Suprapubic skin (tissue), 4 donors: ENCODE results near the gene FMNL1. TPM values are rescaled to one million over a fixed set of nuclear protein-coding genes. Genes with fewer than 3 reads are reported as not detected.
"Not testable (repeated sequence)": the region's sequence is repeated elsewhere in the genome, so short reads cannot be mapped to it uniquely, and the experiment has no call there.

Experiments
- DNase-seq, 2 donors: peaks; one replicate each; pipeline ENCODE4 v3.0.0-alpha.2; 2019; ENCODE audit warnings: low spot score in 2 of 2
- H3K27ac ChIP-seq: fragments of 200-600 bp; sonication (generic); one replicate; pipeline ENCODE4 v1.5.1; 2019
- H3K27me3 ChIP-seq: fragments of 200-600 bp; sonication (generic); one replicate; pipeline ENCODE4 v1.5.1; 2019
- H3K36me3 ChIP-seq: fragments of 200-600 bp; sonication (generic); one replicate; pipeline ENCODE4 v1.5.1; 2019
- H3K4me1 ChIP-seq: fragments of 200-600 bp; sonication (generic); one replicate; pipeline ENCODE4 v1.5.1; 2019
- H3K4me3 ChIP-seq: fragments of 200-600 bp; sonication (generic); one replicate; pipeline ENCODE4 v1.5.1; 2019; ENCODE audit warnings: mild to moderate bottlenecking
- H3K9me3 ChIP-seq: fragments of 200-600 bp; sonication (generic); one replicate; pipeline ENCODE4 v1.5.1; 2019
- EP300 ChIP-seq: sonication (generic); formaldehyde crosslinking; IDR thresholded peaks from one replicate; pipeline ENCODE4 v1.6.1; 2017; ENCODE audit warnings: antibody characterized with exemption
- POLR2A ChIP-seq, 2 donors: fragments of 450-650 bp; IDR thresholded peaks; one replicate each; pipeline ENCODE4 v1.6.1; 2017; ENCODE audit warnings: antibody characterized with exemption in 2 of 2, mild to moderate bottlenecking in 2 of 2, moderate library complexity in 2 of 2
- POLR2AphosphoS5 ChIP-seq, 3 donors: sonication (generic); formaldehyde crosslinking; IDR thresholded peaks; one replicate each; pipeline ENCODE4 v1.6.1; 2017; ENCODE audit warnings: antibody characterized with exemption in 3 of 3
- WGBS: methylation state at CpG from one replicate; pipeline ENCODE4 v1.1.5; 2018; 5-methylcytosine and 5-hydroxymethylcytosine counted together
- total RNA-seq, 4 donors: library from RNA; depleted of rRNA; stranded (reverse); fragments of >200 nt; gene quantifications; one replicate each; pipeline ENCODE4 v1.1.0, GENCODE V29; 2016
- TF ChIP-seq, protein P1 (sequence below), 2 donors: fragments of 200-600 bp in 1 of 2; fragments of 450-650 bp in 1 of 2; sonication (generic) in 1 of 2; IDR thresholded peaks; one replicate each; pipeline ENCODE4 v1.5.1; 2016 to 2019; ENCODE audit warnings: antibody characterized with exemption in 2 of 2, mild to moderate bottlenecking in 1 of 2, moderate library complexity in 1 of 2

FMNL1 gene
- total RNA-seq, 4 donors from 2014 or later = 5.9 to 14.6 (median 8.0) TPM

DNA sequence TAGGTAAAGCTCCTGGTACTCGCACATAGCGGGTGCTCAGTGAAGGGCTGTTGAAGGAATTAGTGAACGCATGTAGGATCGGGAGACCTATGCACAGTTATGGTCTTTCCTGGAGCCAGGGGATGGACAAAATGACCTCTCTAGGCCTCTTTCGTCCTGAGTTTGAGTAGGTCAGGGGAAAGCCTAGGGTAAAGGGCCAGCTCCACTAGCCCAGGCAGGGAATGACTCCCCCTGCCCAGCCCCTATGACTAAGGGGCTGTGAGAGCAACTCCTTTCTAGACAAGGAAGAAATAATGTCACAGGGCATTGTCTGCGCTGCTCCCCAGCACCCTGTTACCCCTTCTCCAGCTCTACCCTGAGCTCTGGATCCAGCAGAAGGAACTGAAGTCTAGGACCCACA is 24.6 kb upstream of the FMNL1 start:
- no peaks in the 10 kb centered on the region for H3K9me3 ChIP-seq
- H3K27ac ChIP-seq = no peak overlapping the region
- no peak overlapping the region for H3K4me3 ChIP-seq
- H3K4me1 ChIP-seq = peaks cover 24% of the 10 kb centered on the region
- WGBS = 80% methylated on average over 6 of the region's 6 CpGs
- TF ChIP-seq POLR2AphosphoS5 (IDR thresholded peaks at IDR 0.05) = no peak
- no peaks in the 10 kb centered on the region for H3K27me3 ChIP-seq
- no peaks in the 10 kb centered on the region for H3K36me3 ChIP-seq
- no peak for DNase-seq

DNA sequence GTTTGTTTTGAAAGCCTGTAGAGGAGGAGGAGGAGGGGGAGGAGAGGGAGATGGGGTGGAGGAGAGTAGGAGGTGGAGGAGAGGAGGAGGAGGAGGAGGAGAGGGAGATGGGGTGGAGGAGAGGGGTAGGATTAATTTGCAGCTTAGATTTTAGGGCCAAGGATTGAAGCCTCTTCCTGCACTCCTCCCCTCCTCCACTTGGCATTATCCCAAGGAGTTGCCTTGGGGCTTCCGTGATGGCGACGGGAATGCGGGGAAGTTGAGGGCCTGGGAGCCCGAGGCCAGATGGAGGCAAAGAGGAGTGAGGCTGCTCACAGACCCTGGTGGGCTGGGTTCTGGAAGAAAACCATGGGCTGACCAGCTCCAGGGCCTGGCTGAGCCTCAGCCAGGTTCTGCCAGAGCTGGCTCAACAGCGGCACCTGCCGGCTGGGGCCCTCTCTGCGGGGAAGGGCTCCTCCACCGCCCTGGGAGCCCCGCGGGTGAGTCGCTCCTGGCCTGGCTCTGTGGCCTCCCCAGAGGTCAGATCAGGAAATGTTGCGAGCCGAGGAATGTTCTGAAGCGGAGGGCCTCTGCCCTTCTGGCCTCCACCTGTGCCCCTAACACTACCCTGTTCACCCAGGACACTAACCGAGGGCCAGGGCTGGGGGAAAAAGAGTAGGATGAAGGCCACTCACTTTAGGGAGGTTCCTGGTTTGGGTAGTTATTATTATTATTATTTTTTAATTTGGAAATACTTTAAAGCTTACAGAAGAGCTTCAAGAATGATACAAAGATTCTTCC is 23.9 kb upstream of the FMNL1 start:
- peak overlapping the region; percentile 27 for H3K4me3 ChIP-seq
- no peak overlapping the region for H3K27ac ChIP-seq
- no peaks in the 10 kb centered on the region for H3K36me3 ChIP-seq
- peaks cover 24% of the 10 kb centered on the region for H3K4me1 ChIP-seq
- no peaks in the 10 kb centered on the region for H3K27me3 ChIP-seq
- H3K9me3 ChIP-seq = no peaks in the 10 kb centered on the region
- TF ChIP-seq POLR2AphosphoS5 (IDR thresholded peaks at IDR 0.05) (peak in 2 of 3 donors; percentile 68 to 72), POLR2A (IDR thresholded peaks at IDR 0.05) (no peak), EP300 (no peak)
- TF ChIP-seq, protein P1, sequence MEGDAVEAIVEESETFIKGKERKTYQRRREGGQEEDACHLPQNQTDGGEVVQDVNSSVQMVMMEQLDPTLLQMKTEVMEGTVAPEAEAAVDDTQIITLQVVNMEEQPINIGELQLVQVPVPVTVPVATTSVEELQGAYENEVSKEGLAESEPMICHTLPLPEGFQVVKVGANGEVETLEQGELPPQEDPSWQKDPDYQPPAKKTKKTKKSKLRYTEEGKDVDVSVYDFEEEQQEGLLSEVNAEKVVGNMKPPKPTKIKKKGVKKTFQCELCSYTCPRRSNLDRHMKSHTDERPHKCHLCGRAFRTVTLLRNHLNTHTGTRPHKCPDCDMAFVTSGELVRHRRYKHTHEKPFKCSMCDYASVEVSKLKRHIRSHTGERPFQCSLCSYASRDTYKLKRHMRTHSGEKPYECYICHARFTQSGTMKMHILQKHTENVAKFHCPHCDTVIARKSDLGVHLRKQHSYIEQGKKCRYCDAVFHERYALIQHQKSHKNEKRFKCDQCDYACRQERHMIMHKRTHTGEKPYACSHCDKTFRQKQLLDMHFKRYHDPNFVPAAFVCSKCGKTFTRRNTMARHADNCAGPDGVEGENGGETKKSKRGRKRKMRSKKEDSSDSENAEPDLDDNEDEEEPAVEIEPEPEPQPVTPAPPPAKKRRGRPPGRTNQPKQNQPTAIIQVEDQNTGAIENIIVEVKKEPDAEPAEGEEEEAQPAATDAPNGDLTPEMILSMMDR (IDR thresholded peaks at IDR 0.05) = peak; percentile 97 to 99
- peak; percentile 95 for DNase-seq
- 5% methylated on average over 16 of the region's 16 CpGs for WGBS

DNA sequence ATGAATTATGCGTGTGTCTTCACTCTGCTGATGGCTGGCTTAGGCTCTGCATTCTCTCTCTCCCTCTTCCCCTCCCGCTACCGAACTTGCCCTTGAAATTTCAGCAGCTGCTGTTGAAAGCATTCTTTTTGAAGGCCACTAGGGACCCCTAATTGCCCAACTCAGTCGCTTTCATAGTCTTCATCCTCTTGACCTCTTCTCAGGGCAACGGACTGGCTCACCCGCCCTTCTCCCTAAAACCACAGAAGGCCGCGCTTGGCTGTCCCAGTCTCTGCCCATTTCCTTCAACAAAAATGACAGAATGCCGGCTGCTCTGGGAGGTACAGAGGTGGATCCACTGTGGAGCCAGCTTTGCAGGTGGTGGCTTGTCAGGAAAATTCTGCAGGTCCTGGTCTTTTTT is 21.0 kb upstream of the FMNL1 start:
- Histone ChIP-seq H3K4me3 (no peak overlapping the region), H3K4me1 (peaks cover 24% of the 10 kb centered on the region), H3K9me3 (no peaks in the 10 kb centered on the region), H3K36me3 (no peaks in the 10 kb centered on the region), H3K27ac (no peak overlapping the region), H3K27me3 (no peaks in the 10 kb centered on the region)
- DNase-seq = peak in 1 of 2 donors; percentile 73
- WGBS = 36% methylated on average over 9 of the region's 9 CpGs
- no peak for TF ChIP-seq POLR2AphosphoS5 (IDR thresholded peaks at IDR 0.05)
- no peak for TF ChIP-seq POLR2A (IDR thresholded peaks at IDR 0.05)
- no peak for TF ChIP-seq EP300
- TF ChIP-seq, protein P1 (IDR thresholded peaks at IDR 0.05) = no peak

DNA sequence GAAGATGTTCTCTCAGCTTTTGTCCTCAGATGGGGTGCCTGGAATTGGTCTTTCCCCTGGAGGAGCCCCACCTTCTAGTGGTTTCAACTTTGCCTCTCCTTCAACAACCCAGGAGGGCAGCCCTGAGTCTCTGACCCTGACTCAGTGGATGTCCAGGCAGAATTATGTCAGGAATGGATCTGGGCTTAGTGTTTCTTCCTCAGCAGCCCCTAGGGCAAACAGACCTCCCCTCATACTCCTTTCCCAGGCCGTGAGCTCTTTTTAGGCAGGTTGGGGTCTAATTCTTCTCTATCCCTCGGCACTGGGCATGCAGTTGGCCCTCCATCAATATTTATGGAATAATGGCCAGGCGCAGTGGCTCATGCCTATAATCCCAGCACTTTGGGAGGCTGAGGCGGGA is 20.2 kb upstream of the FMNL1 start:
- Histone ChIP-seq H3K27ac (peak overlapping the region; percentile 14), H3K27me3 (no peaks in the 10 kb centered on the region), H3K36me3 (no peaks in the 10 kb centered on the region), H3K9me3 (no peaks in the 10 kb centered on the region), H3K4me3 (no peak overlapping the region), H3K4me1 (peaks cover 24% of the 10 kb centered on the region)
- TF ChIP-seq POLR2AphosphoS5 (IDR thresholded peaks at IDR 0.05) (no peak), POLR2A (IDR thresholded peaks at IDR 0.05) (no peak), EP300 (no peak)
- TF ChIP-seq, protein P1 (IDR thresholded peaks at IDR 0.05) = no peak
- 96% methylated on average over 4 of the region's 4 CpGs for WGBS
- no peak for DNase-seq

DNA sequence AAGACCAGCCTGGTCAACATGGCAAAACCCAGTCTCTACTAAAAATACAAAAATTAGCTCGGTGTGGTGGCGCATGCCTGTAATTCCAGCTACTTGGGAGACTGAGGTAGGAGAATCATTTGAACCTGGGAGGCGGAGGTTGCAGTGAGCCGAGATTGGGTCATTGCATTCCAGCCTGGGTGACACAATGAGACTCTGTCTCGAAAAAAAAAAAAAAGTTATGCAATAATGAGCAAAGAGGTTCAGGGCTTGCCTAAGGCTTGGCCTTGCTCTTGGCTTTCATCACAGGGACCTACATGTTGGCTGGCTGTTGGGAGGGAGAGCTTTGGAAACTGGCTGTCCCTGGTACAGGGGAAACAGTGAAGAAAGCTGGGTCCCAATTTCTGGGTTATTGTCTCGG is 19.8 kb upstream of the FMNL1 start:
- not testable (repeated sequence) for H3K27me3 ChIP-seq, H3K36me3 ChIP-seq, H3K4me3 ChIP-seq, H3K27ac ChIP-seq, H3K9me3 ChIP-seq
- peak in 1 of 2 donors; percentile 70 for DNase-seq
- TF ChIP-seq POLR2AphosphoS5 (IDR thresholded peaks at IDR 0.05) = peak in 2 of 3 donors; percentile 22 to 97
- 69% methylated on average over 6 of the region's 6 CpGs for WGBS
- peaks cover 24% of the 10 kb centered on the region for H3K4me1 ChIP-seq

DNA sequence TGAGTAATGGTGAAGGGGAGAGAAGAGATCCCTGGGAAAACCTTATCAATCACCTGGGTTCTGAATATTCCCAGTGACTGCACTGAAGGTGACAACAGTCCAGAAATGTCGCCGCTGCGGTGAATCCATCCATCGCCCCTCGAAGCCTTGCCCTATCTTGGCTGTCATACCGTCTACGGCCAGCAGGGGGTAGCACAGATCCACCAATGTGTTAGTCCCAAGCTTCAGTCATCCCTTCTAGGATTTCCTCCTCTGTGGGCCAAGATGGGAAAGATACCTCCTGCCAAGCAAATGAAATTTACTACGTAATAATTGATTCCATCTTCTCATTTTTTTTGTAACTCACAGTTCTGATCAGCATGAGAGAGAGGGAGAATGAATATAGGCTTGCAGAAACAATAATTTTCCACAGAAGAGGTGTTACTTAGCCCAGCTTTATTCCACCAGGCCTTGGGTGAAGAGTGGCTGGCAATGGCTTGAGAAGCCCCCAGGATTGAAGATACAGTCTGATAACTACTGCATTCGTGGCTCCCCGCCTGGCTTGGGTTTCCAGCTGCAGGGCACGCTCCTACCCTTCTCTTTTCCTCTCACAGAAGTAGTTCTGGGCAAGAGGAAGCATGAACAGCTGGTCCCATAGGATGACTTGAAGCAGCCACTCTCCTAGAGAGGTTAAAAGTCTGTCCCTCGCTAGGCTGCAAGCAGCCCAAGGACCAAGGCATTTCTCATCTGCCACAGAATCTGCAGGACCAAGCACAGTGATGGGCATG is 2.6 kb upstream of the FMNL1 start:
- H3K4me1 ChIP-seq = peaks cover 47% of the 10 kb centered on the region
- H3K27ac ChIP-seq = no peak overlapping the region
- TF ChIP-seq POLR2AphosphoS5 (IDR thresholded peaks at IDR 0.05) (peak in 1 of 3 donors; percentile 62), EP300 (no peak)
- TF ChIP-seq, protein P1 (IDR thresholded peaks at IDR 0.05) = peak; percentile 86 to 99
- H3K9me3 ChIP-seq = no peaks in the 10 kb centered on the region
- WGBS = 11% methylated on average over 12 of the region's 12 CpGs
- H3K4me3 ChIP-seq = no peak overlapping the region
- peaks cover 11% of the 10 kb centered on the region for H3K27me3 ChIP-seq
- H3K36me3 ChIP-seq = no peaks in the 10 kb centered on the region
- DNase-seq = peak; percentile 95
